Nephron progenitor cell (in vitro differentiated cells): ENCODE measurements around the gene OR8D4.

Experiments
- DNase-seq: peaks from one replicate; pipeline ENCODE4 v3.0.0; 2021
- H3K27ac Mint-ChIP-seq: 2 replicates; pipeline ENCODE4 v1.8.0; 2021; ENCODE audit warnings: mild to moderate bottlenecking, moderate library complexity, mixed read lengths
- H3K27me3 Mint-ChIP-seq: 2 replicates; pipeline ENCODE4 v1.8.0; 2021; ENCODE audit warnings: mild to moderate bottlenecking, low read depth, mixed read lengths; ENCODE audit not compliant: poor library complexity
- H3K36me3 Mint-ChIP-seq: 2 replicates; pipeline ENCODE4 v1.8.0; 2021; ENCODE audit warnings: low read depth, mixed read lengths
- H3K4me1 Mint-ChIP-seq: 2 replicates; pipeline ENCODE4 v1.8.0; 2021; ENCODE audit warnings: mixed read lengths
- H3K4me3 Mint-ChIP-seq: 2 replicates; pipeline ENCODE4 v1.8.0; 2021; ENCODE audit warnings: mild to moderate bottlenecking, moderate library complexity, mixed read lengths
- H3K9me3 Mint-ChIP-seq: 2 replicates; pipeline ENCODE4 v1.8.0; 2021; ENCODE audit warnings: mild to moderate bottlenecking, moderate library complexity, mixed read lengths
- TF ChIP-seq, protein P1 (sequence below): fragments of 200-600 bp; sonication (generic); IDR thresholded peaks from 2 replicates; pipeline ENCODE4 v1.5.0; 2021; ENCODE audit warnings: antibody characterized with exemption

The OR8D4 gene

GRCh38 chr11:123945132-123945531 is 43.2 kb downstream of the OR8D4 start:
- no peaks in the 10 kb centered on the region for H3K4me1 Mint-ChIP-seq
- no peak overlapping the region for H3K27ac Mint-ChIP-seq
- peaks cover 4% of the 10 kb centered on the region for H3K27me3 Mint-ChIP-seq
- H3K4me3 Mint-ChIP-seq = no peak overlapping the region
- no peak for DNase-seq
- no peaks in the 10 kb centered on the region for H3K36me3 Mint-ChIP-seq
- no peaks in the 10 kb centered on the region for H3K9me3 Mint-ChIP-seq
- TF ChIP-seq, protein P1, sequence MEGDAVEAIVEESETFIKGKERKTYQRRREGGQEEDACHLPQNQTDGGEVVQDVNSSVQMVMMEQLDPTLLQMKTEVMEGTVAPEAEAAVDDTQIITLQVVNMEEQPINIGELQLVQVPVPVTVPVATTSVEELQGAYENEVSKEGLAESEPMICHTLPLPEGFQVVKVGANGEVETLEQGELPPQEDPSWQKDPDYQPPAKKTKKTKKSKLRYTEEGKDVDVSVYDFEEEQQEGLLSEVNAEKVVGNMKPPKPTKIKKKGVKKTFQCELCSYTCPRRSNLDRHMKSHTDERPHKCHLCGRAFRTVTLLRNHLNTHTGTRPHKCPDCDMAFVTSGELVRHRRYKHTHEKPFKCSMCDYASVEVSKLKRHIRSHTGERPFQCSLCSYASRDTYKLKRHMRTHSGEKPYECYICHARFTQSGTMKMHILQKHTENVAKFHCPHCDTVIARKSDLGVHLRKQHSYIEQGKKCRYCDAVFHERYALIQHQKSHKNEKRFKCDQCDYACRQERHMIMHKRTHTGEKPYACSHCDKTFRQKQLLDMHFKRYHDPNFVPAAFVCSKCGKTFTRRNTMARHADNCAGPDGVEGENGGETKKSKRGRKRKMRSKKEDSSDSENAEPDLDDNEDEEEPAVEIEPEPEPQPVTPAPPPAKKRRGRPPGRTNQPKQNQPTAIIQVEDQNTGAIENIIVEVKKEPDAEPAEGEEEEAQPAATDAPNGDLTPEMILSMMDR = no peak

- no peak for DNase-seq
- TF ChIP-seq, protein P1 = no peak
- H3K27me3 Mint-ChIP-seq = peaks cover 7% of the 10 kb centered on the region
- no peaks in the 10 kb centered on the region for H3K36me3 Mint-ChIP-seq
- H3K4me3 Mint-ChIP-seq = no peak overlapping the region
- H3K4me1 Mint-ChIP-seq = no peaks in the 10 kb centered on the region
- peaks cover 28% of the 10 kb centered on the region for H3K9me3 Mint-ChIP-seq
- no peak overlapping the region for H3K27ac Mint-ChIP-seq
Observed at GRCh38 chr11:123956752-123957151, 54.8 kb downstream of the OR8D4 start.
